ENCODE data around the gene TPCN2. TPM values are rescaled to one million over a fixed set of nuclear protein-coding genes. Genes with fewer than 3 reads are reported as not detected.
"Not testable (repeated sequence)": the region's sequence is repeated elsewhere in the genome, so short reads cannot be mapped to it uniquely, and the experiment has no call there.

TPCN2 gene
- total RNA-seq, 1 donor from 2014 or later, result 6.8 TPM

- Histone ChIP-seq H3K4me3 (ENCODE audit: low read length in 3 of 3) (no peak overlapping the region), H3K36me3 (ENCODE audit: control insufficient read depth in 3 of 3, insufficient read depth in 3 of 3, low read length in 3 of 3) (no peaks in the 10 kb centered on the region), H3K9ac (ENCODE audit: low read depth in 1 of 3, low read length in 3 of 3) (no peak overlapping the region), H3K27ac (ENCODE audit: low read depth, low read length) (no peak overlapping the region), H3K9me3 (ENCODE audit: control insufficient read depth in 3 of 3, low read length in 3 of 3) (peaks cover 3 to 6% (median 6%) of the 10 kb centered on the region in 3 donors), H3K27me3 (ENCODE audit: control insufficient read depth in 3 of 3, insufficient read depth in 3 of 3, low read length in 3 of 3) (peaks cover 0 to 11% (median 9%) of the 10 kb centered on the region in 3 donors), H3K4me1 (ENCODE audit: control insufficient read depth in 3 of 3, insufficient read depth in 3 of 3, low read length in 3 of 3) (peaks cover 5 to 11% (median 9%) of the 10 kb centered on the region in 3 donors)
These were observed 80.9 kb downstream of the TPCN2 start for GRCh38 chr11:69129647-69130046.

GRCh38 chr11:69130654-69131053 lies 81.9 kb downstream of the TPCN2 start:
- Histone ChIP-seq H3K4me3 (ENCODE audit: low read length in 3 of 3) (no peak overlapping the region), H3K9me3 (ENCODE audit: control insufficient read depth in 3 of 3, low read length in 3 of 3) (peaks cover 3 to 6% (median 6%) of the 10 kb centered on the region in 3 donors), H3K27ac (ENCODE audit: low read depth, low read length) (no peak overlapping the region), H3K36me3 (ENCODE audit: control insufficient read depth in 3 of 3, insufficient read depth in 3 of 3, low read length in 3 of 3) (no peaks in the 10 kb centered on the region), H3K9ac (ENCODE audit: low read depth in 1 of 3, low read length in 3 of 3) (no peak overlapping the region), H3K27me3 (ENCODE audit: control insufficient read depth in 3 of 3, insufficient read depth in 3 of 3, low read length in 3 of 3) (peaks cover 0 to 11% (median 9%) of the 10 kb centered on the region in 3 donors), H3K4me1 (ENCODE audit: control insufficient read depth in 3 of 3, insufficient read depth in 3 of 3, low read length in 3 of 3) (peaks cover 5 to 11% (median 9%) of the 10 kb centered on the region in 3 donors)

GRCh38 chr11:69131121-69131566 lies 82.4 kb downstream of the TPCN2 start:
- Histone ChIP-seq H3K9me3 (ENCODE audit: control insufficient read depth in 3 of 3, low read length in 3 of 3) (peaks cover 3 to 6% (median 6%) of the 10 kb centered on the region in 3 donors), H3K4me3 (ENCODE audit: low read length in 3 of 3) (no peak overlapping the region), H3K27ac (ENCODE audit: low read depth, low read length) (no peak overlapping the region), H3K27me3 (ENCODE audit: control insufficient read depth in 3 of 3, insufficient read depth in 3 of 3, low read length in 3 of 3) (peaks cover 0 to 6% (median 4%) of the 10 kb centered on the region in 3 donors), H3K36me3 (ENCODE audit: control insufficient read depth in 3 of 3, insufficient read depth in 3 of 3, low read length in 3 of 3) (no peaks in the 10 kb centered on the region), H3K9ac (ENCODE audit: low read depth in 1 of 3, low read length in 3 of 3) (no peak overlapping the region), H3K4me1 (ENCODE audit: control insufficient read depth in 3 of 3, insufficient read depth in 3 of 3, low read length in 3 of 3) (peaks cover 5 to 11% (median 9%) of the 10 kb centered on the region in 3 donors)

- Histone ChIP-seq H3K4me1 (ENCODE audit: control insufficient read depth in 3 of 3, insufficient read depth in 3 of 3, low read length in 3 of 3) (peaks cover 3 to 8% (median 6%) of the 10 kb centered on the region in 3 donors), H3K9me3 (ENCODE audit: control insufficient read depth in 3 of 3, low read length in 3 of 3) (peaks cover 3 to 6% (median 6%) of the 10 kb centered on the region in 3 donors), H3K9ac (ENCODE audit: low read depth in 1 of 3, low read length in 3 of 3) (no peak overlapping the region), H3K27ac (ENCODE audit: low read depth, low read length) (no peak overlapping the region), H3K4me3 (ENCODE audit: low read length in 3 of 3) (peak overlapping the region in 1 of 3 donors; percentile 6), H3K27me3 (ENCODE audit: control insufficient read depth in 3 of 3, insufficient read depth in 3 of 3, low read length in 3 of 3) (peaks cover 0 to under 1% (median 0%) of the 10 kb centered on the region in 3 donors), H3K36me3 (ENCODE audit: control insufficient read depth in 3 of 3, insufficient read depth in 3 of 3, low read length in 3 of 3) (peaks cover 0 to 4% (median 0%) of the 10 kb centered on the region in 3 donors)
These were observed 83.0 kb downstream of the TPCN2 start for GRCh38 chr11:69131644-69132300.

- Histone ChIP-seq H3K36me3 (ENCODE audit: control insufficient read depth in 3 of 3, insufficient read depth in 3 of 3, low read length in 3 of 3) (peaks cover 0 to 4% (median 0%) of the 10 kb centered on the region in 3 donors), H3K9me3 (ENCODE audit: control insufficient read depth in 3 of 3, low read length in 3 of 3) (peaks cover 3 to 6% (median 6%) of the 10 kb centered on the region in 3 donors), H3K9ac (ENCODE audit: low read depth in 1 of 3, low read length in 3 of 3) (no peak overlapping the region), H3K27me3 (ENCODE audit: control insufficient read depth in 3 of 3, insufficient read depth in 3 of 3, low read length in 3 of 3) (no peaks in the 10 kb centered on the region), H3K4me3 (ENCODE audit: low read length in 3 of 3) (no peak overlapping the region), H3K27ac (ENCODE audit: low read depth, low read length) (no peak overlapping the region), H3K4me1 (ENCODE audit: control insufficient read depth in 3 of 3, insufficient read depth in 3 of 3, low read length in 3 of 3) (peaks cover 3 to 8% (median 6%) of the 10 kb centered on the region in 3 donors)
These were observed 83.6 kb downstream of the TPCN2 start for GRCh38 chr11:69132301-69132670.

GRCh38 chr11:69133251-69133650 lies 84.5 kb downstream of the TPCN2 start:
- Histone ChIP-seq H3K4me3 (ENCODE audit: low read length in 3 of 3) (no peak overlapping the region), H3K9me3 (ENCODE audit: control insufficient read depth in 3 of 3, low read length in 3 of 3) (peaks cover 3 to 6% (median 6%) of the 10 kb centered on the region in 3 donors), H3K4me1 (ENCODE audit: control insufficient read depth in 3 of 3, insufficient read depth in 3 of 3, low read length in 3 of 3) (peaks cover 3 to 8% (median 6%) of the 10 kb centered on the region in 3 donors), H3K27ac (ENCODE audit: low read depth, low read length) (no peak overlapping the region), H3K9ac (ENCODE audit: low read depth in 1 of 3, low read length in 3 of 3) (no peak overlapping the region), H3K27me3 (ENCODE audit: control insufficient read depth in 3 of 3, insufficient read depth in 3 of 3, low read length in 3 of 3) (no peaks in the 10 kb centered on the region), H3K36me3 (ENCODE audit: control insufficient read depth in 3 of 3, insufficient read depth in 3 of 3, low read length in 3 of 3) (peaks cover 0 to 4% (median 0%) of the 10 kb centered on the region in 3 donors)

GRCh38 chr11:69134182-69134581 lies 85.5 kb downstream of the TPCN2 start:
- H3K9ac ChIP-seq (ENCODE audit: low read depth in 1 of 3, low read length in 3 of 3); H3K4me1 ChIP-seq (ENCODE audit: control insufficient read depth in 3 of 3, insufficient read depth in 3 of 3, low read length in 3 of 3): not testable (repeated sequence)

GRCh38 chr11:69134957-69135356 lies 86.2 kb downstream of the TPCN2 start:
- Histone ChIP-seq H3K27ac (ENCODE audit: low read depth, low read length) (no peak overlapping the region), H3K9ac (ENCODE audit: low read depth in 1 of 3, low read length in 3 of 3) (no peak overlapping the region), H3K4me3 (ENCODE audit: low read length in 3 of 3) (no peak overlapping the region), H3K9me3 (ENCODE audit: control insufficient read depth in 3 of 3, low read length in 3 of 3) (peaks cover 0 to 6% (median 3%) of the 10 kb centered on the region in 3 donors), H3K4me1 (ENCODE audit: control insufficient read depth in 3 of 3, insufficient read depth in 3 of 3, low read length in 3 of 3) (peaks cover 3 to 8% (median 6%) of the 10 kb centered on the region in 3 donors), H3K27me3 (ENCODE audit: control insufficient read depth in 3 of 3, insufficient read depth in 3 of 3, low read length in 3 of 3) (no peaks in the 10 kb centered on the region), H3K36me3 (ENCODE audit: control insufficient read depth in 3 of 3, insufficient read depth in 3 of 3, low read length in 3 of 3) (peaks cover 0 to 6% (median 4%) of the 10 kb centered on the region in 3 donors)

More at GRCh38 chr11:69134182-69134581, 85.5 kb downstream of the TPCN2 start:
- H3K27ac ChIP-seq (ENCODE audit: low read depth, low read length); H3K36me3 ChIP-seq (ENCODE audit: control insufficient read depth in 3 of 3, insufficient read depth in 3 of 3, low read length in 3 of 3); H3K4me3 ChIP-seq (ENCODE audit: low read length in 3 of 3); H3K9me3 ChIP-seq (ENCODE audit: control insufficient read depth in 3 of 3, low read length in 3 of 3); H3K27me3 ChIP-seq (ENCODE audit: control insufficient read depth in 3 of 3, insufficient read depth in 3 of 3, low read length in 3 of 3): not testable (repeated sequence)

- H3K36me3 ChIP-seq (ENCODE audit: control insufficient read depth in 3 of 3, insufficient read depth in 3 of 3, low read length in 3 of 3), result peaks cover 0 to 6% (median 4%) of the 10 kb centered on the region in 3 donors
- peaks cover 3 to 8% (median 6%) of the 10 kb centered on the region in 3 donors for H3K4me1 ChIP-seq (ENCODE audit: control insufficient read depth in 3 of 3, insufficient read depth in 3 of 3, low read length in 3 of 3)
- no peak overlapping the region for H3K4me3 ChIP-seq (ENCODE audit: low read length in 3 of 3)
- peaks cover 0 to 6% (median 3%) of the 10 kb centered on the region in 3 donors for H3K9me3 ChIP-seq (ENCODE audit: control insufficient read depth in 3 of 3, low read length in 3 of 3)
- H3K27me3 ChIP-seq (ENCODE audit: control insufficient read depth in 3 of 3, insufficient read depth in 3 of 3, low read length in 3 of 3), result no peaks in the 10 kb centered on the region
- no peak overlapping the region for H3K9ac ChIP-seq (ENCODE audit: low read depth in 1 of 3, low read length in 3 of 3)
- no peak overlapping the region for H3K27ac ChIP-seq (ENCODE audit: low read depth, low read length)
These were observed 87.0 kb downstream of the TPCN2 start for GRCh38 chr11:69135420-69136363.

Data from skeletal muscle tissue (tissue), 4 donors.